PC-9 (cell line): ENCODE results near the gene INSIG2.

Experiments used
- EZH2 ChIP-seq: fragments of 200-600 bp; sonication (generic); IDR thresholded peaks from 2 replicates; pipeline ENCODE4 v1.8.0; 2017; ENCODE audit warnings: antibody characterized with exemption, low read depth
- TF ChIP-seq, protein P1 (sequence below): fragments of 200-600 bp; sonication (generic); conservative IDR thresholded peaks from 2 replicates; pipeline ENCODE4 v1.6.1; 2017; ENCODE audit warnings: mixed run types, antibody characterized with exemption, mild to moderate bottlenecking, moderate library complexity

DNA sequence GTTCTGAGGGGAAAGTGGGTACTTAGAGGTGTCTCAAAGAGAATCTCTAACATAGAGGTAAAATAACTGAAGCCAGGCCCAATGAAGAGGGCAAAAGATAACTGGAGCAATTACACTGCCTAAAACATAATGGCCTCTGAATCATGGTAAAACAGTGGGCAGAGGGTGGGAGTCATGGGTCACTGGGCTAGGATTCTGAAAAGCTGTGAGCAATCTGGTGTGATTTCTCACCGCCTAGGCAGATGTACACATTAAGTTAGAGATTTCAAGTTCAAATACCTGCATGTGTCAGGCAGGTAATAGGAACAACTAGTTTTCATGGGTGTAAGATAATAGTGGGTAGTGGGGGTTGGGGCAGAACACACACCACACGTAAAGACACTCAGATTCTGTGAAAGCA, 45.6 kb downstream of the INSIG2 start:
- TF ChIP-seq, protein P1, sequence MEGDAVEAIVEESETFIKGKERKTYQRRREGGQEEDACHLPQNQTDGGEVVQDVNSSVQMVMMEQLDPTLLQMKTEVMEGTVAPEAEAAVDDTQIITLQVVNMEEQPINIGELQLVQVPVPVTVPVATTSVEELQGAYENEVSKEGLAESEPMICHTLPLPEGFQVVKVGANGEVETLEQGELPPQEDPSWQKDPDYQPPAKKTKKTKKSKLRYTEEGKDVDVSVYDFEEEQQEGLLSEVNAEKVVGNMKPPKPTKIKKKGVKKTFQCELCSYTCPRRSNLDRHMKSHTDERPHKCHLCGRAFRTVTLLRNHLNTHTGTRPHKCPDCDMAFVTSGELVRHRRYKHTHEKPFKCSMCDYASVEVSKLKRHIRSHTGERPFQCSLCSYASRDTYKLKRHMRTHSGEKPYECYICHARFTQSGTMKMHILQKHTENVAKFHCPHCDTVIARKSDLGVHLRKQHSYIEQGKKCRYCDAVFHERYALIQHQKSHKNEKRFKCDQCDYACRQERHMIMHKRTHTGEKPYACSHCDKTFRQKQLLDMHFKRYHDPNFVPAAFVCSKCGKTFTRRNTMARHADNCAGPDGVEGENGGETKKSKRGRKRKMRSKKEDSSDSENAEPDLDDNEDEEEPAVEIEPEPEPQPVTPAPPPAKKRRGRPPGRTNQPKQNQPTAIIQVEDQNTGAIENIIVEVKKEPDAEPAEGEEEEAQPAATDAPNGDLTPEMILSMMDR = no peak
- TF ChIP-seq EZH2 = no peak
